A172 (cell line): ENCODE results near the gene LCK. TPM values are rescaled to one million over a fixed set of nuclear protein-coding genes. Genes with fewer than 3 reads are reported as not detected.

Experiments used
- DNase-seq: peaks from one replicate; pipeline ENCODE4 v3.0.0-alpha.2; 2015; ENCODE audit warnings: low spot score
- total RNA-seq: library from RNA; depleted of rRNA; stranded (reverse); fragments of >200 nt; shearing (Covaris generic); gene quantifications from 2 replicates; pipeline ENCODE4 v1.2.3, GENCODE V29; 2014; rRNA removed

The LCK gene
- total RNA-seq, 1 experiment from 2014 or later, result not detected

DNA sequence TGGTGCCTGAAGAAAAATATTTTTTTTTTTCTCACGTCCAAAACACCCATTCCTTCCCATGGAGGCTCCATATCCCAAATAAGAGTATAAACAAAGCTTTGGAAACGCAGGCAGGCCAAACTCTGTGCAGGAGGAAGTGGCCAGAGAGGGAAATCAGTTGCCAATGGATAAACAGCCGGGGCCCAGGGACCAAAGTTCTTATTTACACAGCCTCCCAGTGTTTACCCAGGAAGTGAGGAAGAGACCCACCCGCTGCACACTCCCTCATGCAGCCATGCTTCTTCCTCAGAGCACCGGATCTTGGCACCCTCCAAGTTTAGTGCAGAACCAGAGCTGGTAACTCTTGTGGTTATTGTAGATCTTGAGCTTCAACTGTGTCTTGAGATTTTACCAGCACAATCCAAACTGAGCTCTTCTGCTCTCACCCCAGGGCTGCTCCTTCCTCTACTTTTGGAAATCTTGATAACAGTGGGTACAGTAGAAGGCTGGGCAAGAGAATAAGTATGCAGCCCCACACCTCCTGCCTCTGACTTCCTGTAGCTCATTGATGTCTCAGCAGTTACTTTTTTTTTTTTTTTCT lies 70.7 kb downstream of the LCK start:
- no peak for DNase-seq

DNA sequence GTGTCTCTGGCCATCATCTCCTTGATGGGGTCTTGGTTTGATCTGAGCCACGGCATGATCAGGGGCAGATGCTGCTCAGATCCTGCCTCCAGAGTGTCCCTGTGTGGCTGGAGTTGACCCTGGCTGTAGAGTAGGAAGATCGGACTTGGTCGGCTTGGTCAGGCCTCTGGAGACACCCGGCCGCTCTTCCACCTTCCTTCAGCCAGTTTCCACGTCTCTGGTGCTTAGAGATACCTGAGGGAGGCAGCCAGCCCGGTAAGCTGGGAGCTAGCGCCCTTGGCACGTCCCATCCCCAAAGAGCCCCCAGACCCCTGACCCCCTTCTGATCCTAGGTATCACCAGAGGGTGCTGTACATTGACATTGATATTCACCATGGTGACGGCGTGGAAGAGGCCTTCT lies 76.1 kb downstream of the LCK start:
- no peak for DNase-seq

DNA sequence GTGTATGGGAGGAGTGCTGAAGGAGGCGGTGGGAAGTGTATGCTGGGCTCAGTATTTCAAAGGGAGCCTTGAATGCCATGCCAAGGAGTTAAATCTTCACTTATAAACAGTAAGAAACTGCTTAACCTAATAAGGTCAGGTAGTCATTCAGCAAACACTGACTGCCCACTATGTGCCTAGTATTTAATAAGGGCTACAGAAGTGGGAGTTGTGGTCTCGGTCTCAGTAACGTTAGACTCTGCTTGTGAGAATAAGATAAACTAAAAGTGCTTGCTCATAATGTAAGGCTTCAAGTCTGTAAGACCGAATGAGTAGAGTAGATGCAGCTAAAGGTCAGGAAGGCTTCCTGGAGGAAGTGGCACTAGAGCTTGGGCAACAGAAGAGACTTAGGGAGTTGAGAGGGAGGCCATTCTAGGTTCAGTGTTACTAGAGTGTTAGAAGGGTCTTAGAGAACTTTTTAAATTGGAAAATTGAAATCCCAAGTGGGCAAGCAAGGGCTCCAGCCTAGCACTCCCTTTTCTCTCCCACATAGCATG lies 78.9 kb downstream of the LCK start:
- DNase-seq, result no peak

DNA sequence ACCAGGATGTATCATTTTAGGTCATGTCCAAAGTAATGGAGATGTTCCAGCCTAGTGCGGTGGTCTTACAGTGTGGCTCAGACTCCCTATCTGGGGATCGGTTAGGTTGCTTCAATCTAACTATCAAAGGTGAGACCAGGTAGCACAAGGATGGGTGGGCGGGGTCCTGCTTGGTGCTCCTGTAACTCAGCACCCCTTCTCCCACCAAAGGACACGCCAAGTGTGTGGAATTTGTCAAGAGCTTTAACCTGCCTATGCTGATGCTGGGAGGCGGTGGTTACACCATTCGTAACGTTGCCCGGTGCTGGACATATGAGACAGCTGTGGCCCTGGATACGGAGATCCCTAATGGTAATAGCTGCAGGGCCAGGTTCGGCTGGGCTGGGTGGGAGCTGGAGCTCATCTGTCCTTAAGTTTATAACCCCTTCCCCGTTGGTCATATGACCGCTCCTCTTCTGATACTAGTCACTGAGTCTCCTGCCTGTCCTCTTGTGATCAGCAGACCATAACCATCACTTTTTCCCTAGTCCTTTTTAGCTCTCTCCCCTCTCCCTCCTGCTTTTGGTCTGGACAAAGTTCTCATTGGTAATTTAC lies 79.6 kb downstream of the LCK start:
- no peak for DNase-seq

DNA sequence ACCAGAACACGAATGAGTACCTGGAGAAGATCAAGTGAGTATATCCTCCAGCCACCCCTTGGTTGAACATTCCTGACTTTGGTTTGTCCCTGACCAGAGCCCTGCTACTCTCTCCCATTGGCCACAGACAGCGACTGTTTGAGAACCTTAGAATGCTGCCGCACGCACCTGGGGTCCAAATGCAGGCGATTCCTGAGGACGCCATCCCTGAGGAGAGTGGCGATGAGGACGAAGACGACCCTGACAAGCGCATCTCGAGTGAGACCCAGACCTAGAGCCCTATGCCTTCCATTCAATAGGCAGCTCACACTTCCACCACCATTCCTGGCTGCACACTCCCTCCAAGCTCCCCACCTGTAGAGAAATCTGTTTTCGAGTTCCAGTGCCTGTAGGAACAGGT lies 80.5 kb downstream of the LCK start:
- no peak for DNase-seq

DNA sequence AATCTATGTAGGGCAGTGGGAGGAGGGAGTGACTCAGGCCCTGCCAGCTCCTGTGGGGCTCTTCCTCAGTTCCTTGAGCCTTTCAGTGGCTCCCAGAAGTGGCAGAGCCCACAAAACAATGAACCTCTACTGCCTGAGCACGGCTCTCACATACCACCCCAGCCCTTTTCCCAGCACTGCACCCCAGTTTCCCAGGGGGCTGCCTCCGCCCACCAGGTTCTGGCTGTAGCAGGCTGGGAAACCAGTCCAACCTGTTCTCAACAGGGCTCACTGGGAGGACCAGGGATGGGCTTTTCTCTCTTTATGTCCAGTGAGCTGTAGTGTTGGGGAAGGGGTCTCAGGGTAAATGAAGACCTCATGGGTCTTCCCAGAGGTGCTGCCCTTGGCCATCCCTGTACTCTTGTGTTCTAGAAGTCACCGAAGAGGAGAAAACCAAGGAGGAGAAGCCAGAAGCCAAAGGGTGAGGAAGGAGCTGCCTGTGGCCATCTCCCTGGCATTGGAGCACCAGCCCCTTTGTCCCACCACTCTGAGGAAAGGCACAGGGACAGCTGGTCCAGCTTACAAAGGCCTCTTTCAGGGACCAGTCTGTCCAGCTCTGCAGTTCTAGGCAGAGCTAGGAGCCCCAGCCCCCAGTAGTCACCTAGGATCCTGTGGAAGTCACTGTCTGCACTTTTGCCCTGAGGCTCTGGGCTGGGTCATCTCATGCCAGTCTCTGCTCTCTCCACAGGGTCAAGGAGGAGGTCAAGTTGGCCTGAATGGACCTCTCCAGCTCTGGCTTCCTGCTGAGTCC lies 81.4 kb downstream of the LCK start:
- no peak for DNase-seq

DNA sequence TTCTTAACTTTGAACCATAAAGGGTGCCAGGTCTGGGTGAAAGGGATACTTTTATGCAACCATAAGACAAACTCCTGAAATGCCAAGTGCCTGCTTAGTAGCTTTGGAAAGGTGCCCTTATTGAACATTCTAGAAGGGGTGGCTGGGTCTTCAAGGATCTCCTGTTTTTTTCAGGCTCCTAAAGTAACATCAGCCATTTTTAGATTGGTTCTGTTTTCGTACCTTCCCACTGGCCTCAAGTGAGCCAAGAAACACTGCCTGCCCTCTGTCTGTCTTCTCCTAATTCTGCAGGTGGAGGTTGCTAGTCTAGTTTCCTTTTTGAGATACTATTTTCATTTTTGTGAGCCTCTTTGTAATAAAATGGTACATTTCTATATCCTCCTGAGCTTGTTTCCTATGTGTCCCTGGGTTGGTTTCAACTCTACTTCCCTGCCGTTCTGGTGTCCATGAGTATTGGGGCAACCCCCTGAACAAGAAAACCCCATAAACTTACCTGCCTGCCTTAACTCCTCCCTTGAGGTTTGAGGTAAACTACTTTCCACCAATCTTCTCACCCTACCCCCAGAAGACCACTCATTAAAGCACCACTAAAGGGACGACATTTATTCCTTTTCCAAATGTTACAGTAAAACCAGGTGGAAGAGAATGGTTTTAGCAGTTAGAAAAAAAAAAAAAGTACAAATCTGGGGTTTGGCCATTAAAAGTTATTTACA lies 82.3 kb downstream of the LCK start:
- DNase-seq, result no peak

DNA sequence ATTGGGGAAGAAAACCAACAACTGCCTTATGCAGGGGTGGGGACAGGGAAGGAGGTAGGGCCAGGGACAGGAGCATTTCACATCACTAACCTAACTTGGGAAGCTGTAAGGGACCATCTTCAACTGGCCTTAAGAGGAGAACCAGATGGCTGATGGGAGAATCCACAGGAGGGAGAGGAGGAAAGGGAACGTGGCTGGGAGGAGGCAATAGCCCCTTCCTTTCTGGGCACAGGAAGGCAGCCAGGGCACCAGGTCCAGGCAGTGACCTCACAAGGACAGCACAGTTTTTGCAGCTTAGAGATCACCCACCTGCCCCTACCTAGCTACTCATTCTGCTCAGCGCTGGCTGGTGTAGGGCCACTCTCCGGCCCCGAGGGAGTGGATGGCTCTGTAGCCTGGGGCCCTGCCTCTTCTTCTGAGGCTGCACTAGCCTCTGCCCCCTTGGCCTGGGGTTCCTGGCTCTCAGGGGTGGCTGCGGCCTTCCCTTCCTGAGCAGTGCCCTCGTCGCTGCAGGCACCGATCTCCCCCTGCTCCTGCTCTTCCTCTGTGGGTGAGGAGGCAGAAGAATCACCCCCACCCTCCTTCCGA lies 83.3 kb downstream of the LCK start:
- no peak for DNase-seq

DNA sequence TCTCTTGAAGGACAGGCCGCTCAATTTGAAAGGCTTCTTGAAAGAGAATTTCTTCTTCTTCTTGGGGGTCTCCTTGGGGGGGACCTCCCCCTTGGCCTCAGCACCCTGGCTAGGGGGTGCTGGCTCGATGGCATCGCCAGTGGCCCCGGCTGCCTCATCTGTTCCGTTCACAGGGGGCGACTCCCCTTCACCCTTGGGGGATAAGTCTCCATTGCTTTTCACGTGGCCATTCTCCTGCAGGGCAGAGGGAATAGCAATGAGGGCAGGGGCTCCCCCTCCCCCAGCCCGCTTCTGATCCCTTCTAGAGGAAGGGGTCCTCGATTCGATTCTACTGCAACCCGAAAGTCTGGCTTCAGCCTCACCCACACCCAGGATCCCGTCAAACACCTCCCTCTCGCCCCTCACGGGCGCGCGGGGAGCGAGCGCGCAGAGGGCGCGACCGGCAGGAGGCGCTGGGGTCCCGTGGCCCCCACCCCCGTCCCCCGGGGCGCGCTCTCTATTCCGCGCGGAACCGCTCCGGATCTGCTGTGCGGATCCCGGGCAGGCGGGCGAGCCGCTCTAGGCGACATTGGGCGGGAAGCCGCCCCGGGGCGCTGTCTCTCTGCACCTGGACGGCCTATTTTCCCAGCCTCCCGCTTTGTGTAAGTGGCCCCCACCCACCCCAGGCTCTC lies 83.9 kb downstream of the LCK start:
- no peak for DNase-seq

DNA sequence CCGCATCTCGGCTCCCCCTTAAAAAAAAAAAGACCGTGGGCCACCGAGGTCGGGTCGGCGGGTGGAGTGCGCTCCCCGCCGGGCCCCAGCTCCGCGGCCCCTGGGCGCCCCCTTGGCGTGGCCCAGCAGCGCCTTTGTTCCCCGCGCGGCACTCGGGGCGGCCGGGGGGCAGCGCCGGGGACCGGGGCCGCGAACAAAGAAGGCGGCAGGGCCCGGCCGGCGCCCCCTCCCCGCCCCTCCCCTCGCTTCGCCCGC lies 84.4 kb downstream of the LCK start:
- no peak for DNase-seq

Other genes with a start within 250 kb of the LCK start
- gene KHDRBS1, start 237.4 kb upstream of the LCK start, total RNA-seq, result 58.0 and 70.0 TPM in 2 replicates
- gene TMEM39B, start 178.3 kb upstream of the LCK start, total RNA-seq, result 1.5 and 3.0 TPM in 2 replicates
- 35.5 and 37.8 TPM in 2 replicates for gene KPNA6, start 143.2 kb upstream of the LCK start, total RNA-seq
- 22.1 and 24.6 TPM in 2 replicates for gene TXLNA, start 71.6 kb upstream of the LCK start, total RNA-seq
- 5.7 and 9.1 TPM in 2 replicates for gene CCDC28B, start 50.7 kb upstream of the LCK start, total RNA-seq
- 0.45 TPM in 1 of 2 replicates, not detected in the other for gene IQCC, start 45.6 kb upstream of the LCK start, total RNA-seq
- not detected in 2 replicates for gene DCDC2B, start 42.2 kb upstream of the LCK start, total RNA-seq
- gene TMEM234, start 28.9 kb upstream of the LCK start, total RNA-seq, result 3.6 and 5.5 TPM in 2 replicates
- gene EIF3I, start 28.9 kb upstream of the LCK start, total RNA-seq, result 283 and 299 TPM in 2 replicates
- 5.8 and 8.5 TPM in 2 replicates for gene FAM167B, start 4.0 kb upstream of the LCK start, total RNA-seq
- 61.0 and 61.8 TPM in 2 replicates for gene HDAC1, start 40.8 kb downstream of the LCK start, total RNA-seq
- gene MARCKSL1, start 85.0 kb downstream of the LCK start, total RNA-seq, result 91.0 and 91.1 TPM in 2 replicates
- 0.34 and 0.45 TPM in 2 replicates for gene FAM229A, start 111.2 kb downstream of the LCK start, total RNA-seq
- 0.24 TPM in 1 of 2 replicates, not detected in the other for gene TSSK3, start 111.3 kb downstream of the LCK start, total RNA-seq
- gene BSDC1, start 143.2 kb downstream of the LCK start, total RNA-seq, result 40.6 and 53.1 TPM in 2 replicates
- gene ZBTB8B, start 213.8 kb downstream of the LCK start, total RNA-seq, result 0.02 and 0.07 TPM in 2 replicates